ENCODE measurements around the gene NOD1. TPM values are rescaled to one million over a fixed set of nuclear protein-coding genes. Genes with fewer than 3 reads are reported as not detected.
A peak's percentile ranks its signal among the peaks of the same experiment; 100 is the strongest.

Gene NOD1
- total RNA-seq, 2 donors from 2014 or later, result 3.5 to 12.3 TPM

GRCh38 chr7:30446266-30446665, 32.3 kb downstream of the NOD1 start:
- DNase-seq (ENCODE audit: low spot score), result no peak
- Histone ChIP-seq H3K36me3 (no peaks in the 10 kb centered on the region), H3K27ac (no peak overlapping the region), H3K27me3 (replicated peaks; ENCODE audit: insufficient read depth) (no peaks in the 10 kb centered on the region), H3K9me3 (no peaks in the 10 kb centered on the region), H3K4me1 (replicated peaks) (no peaks in the 10 kb centered on the region), H3K4me3 (no peak overlapping the region)
- TF ChIP-seq POLR2AphosphoS5 (IDR thresholded peaks at IDR 0.05), result no peak
- TF ChIP-seq POLR2A (IDR thresholded peaks at IDR 0.05), result no peak
- TF ChIP-seq, protein P1, sequence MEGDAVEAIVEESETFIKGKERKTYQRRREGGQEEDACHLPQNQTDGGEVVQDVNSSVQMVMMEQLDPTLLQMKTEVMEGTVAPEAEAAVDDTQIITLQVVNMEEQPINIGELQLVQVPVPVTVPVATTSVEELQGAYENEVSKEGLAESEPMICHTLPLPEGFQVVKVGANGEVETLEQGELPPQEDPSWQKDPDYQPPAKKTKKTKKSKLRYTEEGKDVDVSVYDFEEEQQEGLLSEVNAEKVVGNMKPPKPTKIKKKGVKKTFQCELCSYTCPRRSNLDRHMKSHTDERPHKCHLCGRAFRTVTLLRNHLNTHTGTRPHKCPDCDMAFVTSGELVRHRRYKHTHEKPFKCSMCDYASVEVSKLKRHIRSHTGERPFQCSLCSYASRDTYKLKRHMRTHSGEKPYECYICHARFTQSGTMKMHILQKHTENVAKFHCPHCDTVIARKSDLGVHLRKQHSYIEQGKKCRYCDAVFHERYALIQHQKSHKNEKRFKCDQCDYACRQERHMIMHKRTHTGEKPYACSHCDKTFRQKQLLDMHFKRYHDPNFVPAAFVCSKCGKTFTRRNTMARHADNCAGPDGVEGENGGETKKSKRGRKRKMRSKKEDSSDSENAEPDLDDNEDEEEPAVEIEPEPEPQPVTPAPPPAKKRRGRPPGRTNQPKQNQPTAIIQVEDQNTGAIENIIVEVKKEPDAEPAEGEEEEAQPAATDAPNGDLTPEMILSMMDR (IDR thresholded peaks at IDR 0.05), result no peak
- 90% methylated on average over 4 of the region's 4 CpGs for WGBS
- intact Hi-C loops (cut with DNase I), result no loop called here

DNA sequence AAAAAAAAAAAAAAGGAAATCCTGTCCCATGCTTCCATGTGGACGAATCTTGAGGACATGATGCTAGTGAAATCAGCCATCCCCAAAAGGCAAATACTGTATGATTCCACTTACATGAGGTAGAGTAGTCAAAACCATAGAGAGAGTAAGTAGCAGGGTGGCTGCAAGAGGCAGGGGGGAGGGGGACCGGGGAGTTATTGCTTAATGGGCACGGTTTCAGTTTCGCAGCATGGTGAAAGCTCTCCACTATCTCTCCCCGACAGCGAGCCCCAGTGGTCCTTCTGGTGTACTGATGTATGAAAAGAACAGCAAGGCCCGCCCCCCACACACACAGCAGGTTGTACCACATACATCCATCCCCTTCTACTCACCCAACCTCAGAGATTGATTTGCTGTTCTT, 32.8 kb downstream of the NOD1 start:
- DNase-seq (ENCODE audit: low spot score), result peak; percentile 39
- no peak overlapping the region for H3K27ac ChIP-seq
- intact Hi-C loops (cut with DNase I), result no loop called here
- no peaks in the 10 kb centered on the region for H3K4me1 ChIP-seq (replicated peaks)
- no peaks in the 10 kb centered on the region for H3K36me3 ChIP-seq
- TF ChIP-seq POLR2A (IDR thresholded peaks at IDR 0.05), result no peak
- TF ChIP-seq, protein P1 (IDR thresholded peaks at IDR 0.05), result peak in 2 of 4 experiments; percentile 32 to 38
- H3K9me3 ChIP-seq, result no peaks in the 10 kb centered on the region
- no peaks in the 10 kb centered on the region for H3K27me3 ChIP-seq (replicated peaks; ENCODE audit: insufficient read depth)
- 57% methylated on average over 7 of the region's 7 CpGs for WGBS
- no peak overlapping the region for H3K4me3 ChIP-seq

- no peak for DNase-seq (ENCODE audit: low spot score)
- TF ChIP-seq, protein P1 (IDR thresholded peaks at IDR 0.05), result no peak
- TF ChIP-seq POLR2AphosphoS5 (IDR thresholded peaks at IDR 0.05) (no peak), POLR2A (IDR thresholded peaks at IDR 0.05) (no peak)
- WGBS, result 94% methylated on average over 21 of the region's 21 CpGs
- intact Hi-C loops (cut with DNase I), result no loop called here
- no peak overlapping the region for H3K4me3 ChIP-seq
- no peaks in the 10 kb centered on the region for H3K36me3 ChIP-seq
- H3K9me3 ChIP-seq, result no peaks in the 10 kb centered on the region
- H3K27me3 ChIP-seq (replicated peaks; ENCODE audit: insufficient read depth), result no peaks in the 10 kb centered on the region
- no peaks in the 10 kb centered on the region for H3K4me1 ChIP-seq (replicated peaks)
- H3K27ac ChIP-seq, result no peak overlapping the region
Measured at GRCh38 chr7:30437823-30438574, 40.6 kb downstream of the NOD1 start.

- Histone ChIP-seq H3K4me3 (no peak overlapping the region), H3K4me1 (replicated peaks) (no peaks in the 10 kb centered on the region), H3K9me3 (no peaks in the 10 kb centered on the region), H3K36me3 (no peaks in the 10 kb centered on the region), H3K27me3 (replicated peaks; ENCODE audit: insufficient read depth) (no peaks in the 10 kb centered on the region), H3K27ac (no peak overlapping the region)
- TF ChIP-seq, protein P1 (IDR thresholded peaks at IDR 0.05), result no peak
- TF ChIP-seq POLR2AphosphoS5 (IDR thresholded peaks at IDR 0.05) (no peak), POLR2A (IDR thresholded peaks at IDR 0.05) (no peak)
- intact Hi-C loops (cut with DNase I), result no loop called here
- no peak for DNase-seq (ENCODE audit: low spot score)
- 94% methylated on average over 1 of the region's 1 CpG for WGBS
Measured at GRCh38 chr7:30436518-30436917, 42.1 kb downstream of the NOD1 start.

- 84% methylated on average over 7 of the region's 7 CpGs for WGBS
- Histone ChIP-seq H3K27me3 (replicated peaks; ENCODE audit: insufficient read depth) (no peaks in the 10 kb centered on the region), H3K4me3 (no peak overlapping the region), H3K27ac (no peak overlapping the region), H3K36me3 (no peaks in the 10 kb centered on the region), H3K4me1 (replicated peaks) (no peaks in the 10 kb centered on the region), H3K9me3 (no peaks in the 10 kb centered on the region)
- DNase-seq (ENCODE audit: low spot score), result no peak
- intact Hi-C loops (cut with DNase I), result no loop called here
- TF ChIP-seq POLR2A (IDR thresholded peaks at IDR 0.05), result no peak
- no peak for TF ChIP-seq POLR2AphosphoS5 (IDR thresholded peaks at IDR 0.05)
- TF ChIP-seq, protein P1 (IDR thresholded peaks at IDR 0.05), result no peak
Measured at GRCh38 chr7:30436046-30436445, 42.5 kb downstream of the NOD1 start.

Data from prostate gland (tissue), 2 donors.